ENCODE measurements around the gene SLC25A47. TPM values are rescaled to one million over a fixed set of nuclear protein-coding genes. Genes with fewer than 3 reads are reported as not detected.
A peak's percentile ranks its signal among the peaks of the same experiment; 100 is the strongest.

Gene SLC25A47
- total and polyA plus RNA-seq, 2 donors, result 0.09 TPM; not detected in 1

- WGBS, result 96% methylated on average over 36 of the region's 36 CpGs
- Histone ChIP-seq H3K4me3 (ENCODE audit: low read length in 2 of 2) (no peak overlapping the region), H3K27ac (ENCODE audit: low read depth in 1 of 2, low read length in 1 of 2) (no peak overlapping the region), H3K4me1 (ENCODE audit: control insufficient read depth in 2 of 2, insufficient read depth in 2 of 2, low read length in 2 of 2) (peaks cover 0 to 18% of the 10 kb centered on the region in 2 donors), H3K36me3 (ENCODE audit: control insufficient read depth in 2 of 2, insufficient read depth in 2 of 2, low read length in 1 of 2) (peaks cover 0 to 13% of the 10 kb centered on the region in 2 donors), H3K27me3 (ENCODE audit: control insufficient read depth in 2 of 2, insufficient read depth in 1 of 2, low read length in 1 of 2) (no peaks in the 10 kb centered on the region), H3K9me3 (ENCODE audit: control insufficient read depth in 2 of 2, insufficient read depth in 1 of 2, low read length in 1 of 2) (no peaks in the 10 kb centered on the region)
- no peak for DNase-seq (ENCODE audit: low read depth in 6 of 9, low spot score in 9 of 9)
Measured at GRCh38 chr14:100329233-100330006, 6.3 kb downstream of the SLC25A47 start.

- peak overlapping the region in 1 of 2 donors; percentile 46 for H3K27ac ChIP-seq (ENCODE audit: low read depth in 1 of 2, low read length in 1 of 2)
- DNase-seq (ENCODE audit: low read depth in 6 of 9, low spot score in 9 of 9), result no peak
- peaks cover 2 to 14% of the 10 kb centered on the region in 2 donors for H3K36me3 ChIP-seq (ENCODE audit: control insufficient read depth in 2 of 2, insufficient read depth in 2 of 2, low read length in 1 of 2)
- no peaks in the 10 kb centered on the region for H3K9me3 ChIP-seq (ENCODE audit: control insufficient read depth in 2 of 2, insufficient read depth in 1 of 2, low read length in 1 of 2)
- no peak overlapping the region for H3K4me3 ChIP-seq (ENCODE audit: low read length in 2 of 2)
- H3K27me3 ChIP-seq (ENCODE audit: control insufficient read depth in 2 of 2, insufficient read depth in 1 of 2, low read length in 1 of 2), result no peaks in the 10 kb centered on the region
- peaks cover 0 to 18% of the 10 kb centered on the region in 2 donors for H3K4me1 ChIP-seq (ENCODE audit: control insufficient read depth in 2 of 2, insufficient read depth in 2 of 2, low read length in 2 of 2)
- WGBS, result 91% methylated on average over 11 of the region's 11 CpGs
Measured at GRCh38 chr14:100330007-100330344, 6.8 kb downstream of the SLC25A47 start.

GRCh38 chr14:100330388-100330931 is 7.3 kb downstream of the SLC25A47 start:
- Histone ChIP-seq H3K9me3 (ENCODE audit: control insufficient read depth in 2 of 2, insufficient read depth in 1 of 2, low read length in 1 of 2) (no peaks in the 10 kb centered on the region), H3K36me3 (ENCODE audit: control insufficient read depth in 2 of 2, insufficient read depth in 2 of 2, low read length in 1 of 2) (peaks cover 4 to 17% of the 10 kb centered on the region in 2 donors), H3K4me1 (ENCODE audit: control insufficient read depth in 2 of 2, insufficient read depth in 2 of 2, low read length in 2 of 2) (peaks cover 0 to 18% of the 10 kb centered on the region in 2 donors), H3K27me3 (ENCODE audit: control insufficient read depth in 2 of 2, insufficient read depth in 1 of 2, low read length in 1 of 2) (no peaks in the 10 kb centered on the region), H3K27ac (ENCODE audit: low read depth in 1 of 2, low read length in 1 of 2) (peak overlapping the region in 1 of 2 donors; percentile 46), H3K4me3 (ENCODE audit: low read length in 2 of 2) (no peak overlapping the region)
- 70% methylated on average over 13 of the region's 13 CpGs for WGBS
- DNase-seq (ENCODE audit: low read depth in 6 of 9, low spot score in 9 of 9), result peak in 1 of 9 donors; percentile 51

- Histone ChIP-seq H3K27me3 (ENCODE audit: control insufficient read depth in 2 of 2, insufficient read depth in 1 of 2, low read length in 1 of 2) (no peaks in the 10 kb centered on the region), H3K36me3 (ENCODE audit: control insufficient read depth in 2 of 2, insufficient read depth in 2 of 2, low read length in 1 of 2) (peaks cover 14 to 27% of the 10 kb centered on the region in 2 donors), H3K9me3 (ENCODE audit: control insufficient read depth in 2 of 2, insufficient read depth in 1 of 2, low read length in 1 of 2) (no peaks in the 10 kb centered on the region), H3K4me3 (ENCODE audit: low read length in 2 of 2) (no peak overlapping the region), H3K27ac (ENCODE audit: low read depth in 1 of 2, low read length in 1 of 2) (no peak overlapping the region), H3K4me1 (ENCODE audit: control insufficient read depth in 2 of 2, insufficient read depth in 2 of 2, low read length in 2 of 2) (peaks cover 0 to 18% of the 10 kb centered on the region in 2 donors)
- 92% methylated on average over 11 of the region's 11 CpGs for WGBS
- DNase-seq (ENCODE audit: low read depth in 6 of 9, low spot score in 9 of 9), result no peak
Measured at GRCh38 chr14:100332071-100332639, 9.0 kb downstream of the SLC25A47 start.

GRCh38 chr14:100332797-100333196 is 9.7 kb downstream of the SLC25A47 start:
- no peaks in the 10 kb centered on the region for H3K27me3 ChIP-seq (ENCODE audit: control insufficient read depth in 2 of 2, insufficient read depth in 1 of 2, low read length in 1 of 2)
- no peak overlapping the region for H3K27ac ChIP-seq (ENCODE audit: low read depth in 1 of 2, low read length in 1 of 2)
- H3K4me1 ChIP-seq (ENCODE audit: control insufficient read depth in 2 of 2, insufficient read depth in 2 of 2, low read length in 2 of 2), result peaks cover 0 to 18% of the 10 kb centered on the region in 2 donors
- no peak overlapping the region for H3K4me3 ChIP-seq (ENCODE audit: low read length in 2 of 2)
- H3K9me3 ChIP-seq (ENCODE audit: control insufficient read depth in 2 of 2, insufficient read depth in 1 of 2, low read length in 1 of 2), result no peaks in the 10 kb centered on the region
- H3K36me3 ChIP-seq (ENCODE audit: control insufficient read depth in 2 of 2, insufficient read depth in 2 of 2, low read length in 1 of 2), result peaks cover 19 to 33% of the 10 kb centered on the region in 2 donors
- WGBS, result 95% methylated on average over 8 of the region's 8 CpGs
- no peak for DNase-seq (ENCODE audit: low read depth in 6 of 9, low spot score in 9 of 9)

GRCh38 chr14:100333311-100333710 is 10.2 kb downstream of the SLC25A47 start:
- no peak overlapping the region for H3K4me3 ChIP-seq (ENCODE audit: low read length in 2 of 2)
- peaks cover 24 to 34% of the 10 kb centered on the region in 2 donors for H3K36me3 ChIP-seq (ENCODE audit: control insufficient read depth in 2 of 2, insufficient read depth in 2 of 2, low read length in 1 of 2)
- WGBS, result 96% methylated on average over 8 of the region's 8 CpGs
- H3K27me3 ChIP-seq (ENCODE audit: control insufficient read depth in 2 of 2, insufficient read depth in 1 of 2, low read length in 1 of 2), result no peaks in the 10 kb centered on the region
- H3K9me3 ChIP-seq (ENCODE audit: control insufficient read depth in 2 of 2, insufficient read depth in 1 of 2, low read length in 1 of 2), result no peaks in the 10 kb centered on the region
- H3K27ac ChIP-seq (ENCODE audit: low read depth in 1 of 2, low read length in 1 of 2), result no peak overlapping the region
- peaks cover 0 to 20% of the 10 kb centered on the region in 2 donors for H3K4me1 ChIP-seq (ENCODE audit: control insufficient read depth in 2 of 2, insufficient read depth in 2 of 2, low read length in 2 of 2)
- no peak for DNase-seq (ENCODE audit: low read depth in 6 of 9, low spot score in 9 of 9)

GRCh38 chr14:100333827-100334226 is 10.7 kb downstream of the SLC25A47 start:
- peaks cover 24 to 34% of the 10 kb centered on the region in 2 donors for H3K36me3 ChIP-seq (ENCODE audit: control insufficient read depth in 2 of 2, insufficient read depth in 2 of 2, low read length in 1 of 2)
- H3K27ac ChIP-seq (ENCODE audit: low read depth in 1 of 2, low read length in 1 of 2), result no peak overlapping the region
- H3K9me3 ChIP-seq (ENCODE audit: control insufficient read depth in 2 of 2, insufficient read depth in 1 of 2, low read length in 1 of 2), result no peaks in the 10 kb centered on the region
- 97% methylated on average over 7 of the region's 7 CpGs for WGBS
- H3K27me3 ChIP-seq (ENCODE audit: control insufficient read depth in 2 of 2, insufficient read depth in 1 of 2, low read length in 1 of 2), result no peaks in the 10 kb centered on the region
- H3K4me1 ChIP-seq (ENCODE audit: control insufficient read depth in 2 of 2, insufficient read depth in 2 of 2, low read length in 2 of 2), result peaks cover 0 to 20% of the 10 kb centered on the region in 2 donors
- H3K4me3 ChIP-seq (ENCODE audit: low read length in 2 of 2), result no peak overlapping the region
- DNase-seq (ENCODE audit: low read depth in 6 of 9, low spot score in 9 of 9), result no peak

GRCh38 chr14:100334904-100335303 is 11.8 kb downstream of the SLC25A47 start:
- Histone ChIP-seq H3K36me3 (ENCODE audit: control insufficient read depth in 2 of 2, insufficient read depth in 2 of 2, low read length in 1 of 2) (peaks cover 24 to 34% of the 10 kb centered on the region in 2 donors), H3K9me3 (ENCODE audit: control insufficient read depth in 2 of 2, insufficient read depth in 1 of 2, low read length in 1 of 2) (no peaks in the 10 kb centered on the region), H3K4me1 (ENCODE audit: control insufficient read depth in 2 of 2, insufficient read depth in 2 of 2, low read length in 2 of 2) (peaks cover 4 to 27% of the 10 kb centered on the region in 2 donors), H3K4me3 (ENCODE audit: low read length in 2 of 2) (no peak overlapping the region), H3K27me3 (ENCODE audit: control insufficient read depth in 2 of 2, insufficient read depth in 1 of 2, low read length in 1 of 2) (no peaks in the 10 kb centered on the region), H3K27ac (ENCODE audit: low read depth in 1 of 2, low read length in 1 of 2) (no peak overlapping the region)
- no peak for DNase-seq (ENCODE audit: low read depth in 6 of 9, low spot score in 9 of 9)
- 96% methylated on average over 12 of the region's 12 CpGs for WGBS
